Measurements from ENCODE around the gene EPN3.

DNA sequence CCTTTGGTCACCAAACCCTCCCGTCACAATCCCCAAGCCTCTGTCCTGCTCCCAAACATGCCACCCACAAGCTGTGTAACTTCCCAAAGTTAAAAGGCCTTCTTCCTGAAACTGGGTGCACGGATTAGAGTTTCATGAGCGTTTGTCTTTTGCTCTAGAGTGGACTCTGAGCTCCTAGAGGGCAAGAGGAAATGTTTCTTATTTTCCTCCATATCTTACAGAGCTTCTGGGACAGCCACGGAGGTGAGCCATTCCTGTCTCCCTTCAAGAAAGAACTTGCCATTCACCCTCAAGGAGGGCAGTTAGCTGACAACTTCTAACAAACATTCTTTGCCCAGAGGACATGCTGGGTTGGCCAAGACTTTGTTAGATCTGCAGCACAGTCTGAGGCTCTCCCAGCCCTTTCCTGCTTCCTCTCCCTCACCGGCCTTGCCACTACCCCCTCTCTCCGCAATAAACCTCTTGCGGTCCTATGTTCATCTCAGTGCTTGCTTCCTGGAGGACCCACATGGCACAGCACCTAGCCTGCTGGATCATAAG, 26.9 kb upstream of the EPN3 start:
- TF ChIP-seq POLR2A (IDR thresholded peaks at IDR 0.05; ENCODE audit: low read depth, low read length), result no peak
- no peak for TF ChIP-seq POLR2AphosphoS5 (IDR thresholded peaks at IDR 0.05; ENCODE audit: low read depth, low read length)
- no peak for TF ChIP-seq PAX5 (IDR thresholded peaks at IDR 0.05; ENCODE audit: insufficient read depth, low read length, severe bottlenecking)
- TF ChIP-seq TAF1 (IDR thresholded peaks at IDR 0.05; ENCODE audit: low read depth, low read length), result no peak
